H9 (cell line): ENCODE measurements around the gene RNF17. TPM values are rescaled to one million over a fixed set of nuclear protein-coding genes. Genes with fewer than 3 reads are reported as not detected.

ENCODE experiments used
- DNase-seq: peaks from one replicate; pipeline ENCODE4 v3.0.0-alpha.2; 2017
- H2AFZ ChIP-seq: one replicate; pipeline ENCODE4 v1.6.1; 2013; ENCODE audit warnings: mild to moderate bottlenecking, low read length, control low read depth, moderate library complexity
- H2AK5ac ChIP-seq: 2 replicates; pipeline ENCODE4 v1.6.1; 2013; ENCODE audit warnings: low read length, control low read depth, mixed read lengths; ENCODE audit not compliant: insufficient read length
- H2BK120ac ChIP-seq: one replicate; pipeline ENCODE4 v1.6.1; 2013; ENCODE audit warnings: low read depth, mild to moderate bottlenecking, low read length, control low read depth, inconsistent platforms; ENCODE audit not compliant: poor library complexity, severe bottlenecking
- H2BK12ac ChIP-seq: 2 replicates; pipeline ENCODE4 v1.6.1; 2013; ENCODE audit warnings: low read length, control low read depth, mixed read lengths, low read depth; ENCODE audit not compliant: insufficient read length
- H2BK15ac ChIP-seq: 2 replicates; pipeline ENCODE4 v1.6.1; 2013; ENCODE audit warnings: low read depth, low read length, control low read depth
- H2BK20ac ChIP-seq: one replicate; pipeline ENCODE4 v1.6.1; 2013; ENCODE audit warnings: low read depth, mild to moderate bottlenecking, low read length, control low read depth, inconsistent platforms; ENCODE audit not compliant: poor library complexity, severe bottlenecking
- H2BK5ac ChIP-seq: 2 replicates; pipeline ENCODE4 v1.6.1; 2013; ENCODE audit warnings: low read length, control low read depth, mixed read lengths; ENCODE audit not compliant: insufficient read length
- H3K14ac ChIP-seq: 2 replicates; pipeline ENCODE4 v1.6.1; 2013; ENCODE audit warnings: low read length, control low read depth; ENCODE audit not compliant: insufficient read depth
- H3K18ac ChIP-seq: 2 replicates; pipeline ENCODE4 v1.6.1; 2013; ENCODE audit warnings: low read depth, mild to moderate bottlenecking, mixed read lengths, low read length, control low read depth; ENCODE audit not compliant: insufficient read length
- H3K23ac ChIP-seq: 2 replicates; pipeline ENCODE4 v1.6.1; 2013; ENCODE audit warnings: low read length, control low read depth, mixed read lengths, low read depth; ENCODE audit not compliant: insufficient read length
- H3K23me2 ChIP-seq: 2 replicates; pipeline ENCODE4 v1.6.1; 2013; ENCODE audit warnings: low read depth, mild to moderate bottlenecking, mixed read lengths, low read length, control low read depth; ENCODE audit not compliant: insufficient read length, poor library complexity, severe bottlenecking
- H3K27ac ChIP-seq: 2 replicates; pipeline ENCODE4 v1.5.1; 2013; ENCODE audit warnings: low read length, control low read depth, mixed read lengths, low read depth; ENCODE audit not compliant: insufficient read length
- H3K27me3 ChIP-seq: 2 replicates; pipeline ENCODE4 v1.6.1; 2013; ENCODE audit warnings: low read length, control low read depth, inconsistent platforms; ENCODE audit not compliant: insufficient read depth
- H3K4ac ChIP-seq: 2 replicates; pipeline ENCODE4 v1.6.1; 2013; ENCODE audit warnings: low read depth, mild to moderate bottlenecking, control low read depth, inconsistent platforms, low read length, moderate library complexity
- H3K4me1 ChIP-seq: 2 replicates; pipeline ENCODE4 v1.6.1; 2013; ENCODE audit warnings: low read length, control low read depth, inconsistent platforms; ENCODE audit not compliant: insufficient read depth
- H3K4me2 ChIP-seq: 2 replicates; pipeline ENCODE4 v1.6.1; 2013; ENCODE audit warnings: low read length, control low read depth, mixed read lengths; ENCODE audit not compliant: insufficient read length, insufficient read depth
- H3K56ac ChIP-seq: 2 replicates; pipeline ENCODE4 v1.6.1; 2013; ENCODE audit warnings: low read depth, mild to moderate bottlenecking, mixed read lengths, low read length, control low read depth; ENCODE audit not compliant: insufficient read length
- H3K79me1 ChIP-seq: 2 replicates; pipeline ENCODE4 v1.6.1; 2013; ENCODE audit warnings: low read depth, mild to moderate bottlenecking, moderate library complexity, low read length, control low read depth, inconsistent platforms; ENCODE audit not compliant: insufficient read depth, poor library complexity, severe bottlenecking
- H3K79me2 ChIP-seq: 2 replicates; pipeline ENCODE4 v1.6.1; 2013; ENCODE audit warnings: low read length, control low read depth, inconsistent platforms; ENCODE audit not compliant: insufficient read depth
- H3K9ac ChIP-seq: 2 replicates; pipeline ENCODE4 v1.6.1; 2013; ENCODE audit warnings: low read length, control low read depth, mixed read lengths; ENCODE audit not compliant: insufficient read length; ENCODE audit errors: extremely low read depth
- H3K9me3 ChIP-seq: one replicate; pipeline ENCODE4 v1.6.1; 2013; ENCODE audit warnings: low read depth, low read length, inconsistent platforms; ENCODE audit not compliant: control insufficient read depth
- H3T11ph ChIP-seq: one replicate; pipeline ENCODE4 v1.6.1; 2013; ENCODE audit warnings: mild to moderate bottlenecking, low read length, control low read depth, inconsistent platforms
- H4K20me1 ChIP-seq: one replicate; pipeline ENCODE4 v1.6.1; 2013; ENCODE audit not compliant: control insufficient read depth, insufficient read length, insufficient read depth
- H4K5ac ChIP-seq: 2 replicates; pipeline ENCODE4 v1.6.1; 2013; ENCODE audit warnings: low read depth, mild to moderate bottlenecking, mixed read lengths, low read length, control low read depth; ENCODE audit not compliant: insufficient read length
- H4K8ac ChIP-seq: replicated peaks from 2 replicates; pipeline ENCODE4 v1.6.1; 2013; ENCODE audit warnings: low read length, control low read depth, mixed read lengths, low read depth; ENCODE audit not compliant: insufficient read length
- H4K91ac ChIP-seq: 2 replicates; pipeline ENCODE4 v1.6.1; 2013; ENCODE audit warnings: low read depth, mild to moderate bottlenecking, moderate library complexity, mixed read lengths, low read length, control low read depth; ENCODE audit not compliant: insufficient read length
- H3K27ac Mint-ChIP-seq, 3 experiments: 2 replicates in 2 of 3; 3 replicates in 1 of 3; pipeline ENCODE4 v1.8.0; 2020 to 2021; ENCODE audit warnings: mixed read lengths in 3 of 3, mild to moderate bottlenecking in 1 of 3, moderate library complexity in 1 of 3
- H3K27me3 Mint-ChIP-seq: 2 replicates; pipeline ENCODE4 v1.8.0; 2021; ENCODE audit warnings: low read depth, mild to moderate bottlenecking, moderate library complexity, mixed read lengths
- H3K36me3 Mint-ChIP-seq, 3 experiments: 2 replicates in 2 of 3; 3 replicates in 1 of 3; pipeline ENCODE4 v1.8.0; 2020 to 2021; ENCODE audit warnings: low read depth in 3 of 3, mixed read lengths in 3 of 3; ENCODE audit not compliant: insufficient read depth in 1 of 3
- H3K4me1 Mint-ChIP-seq, 2 experiments: 2 replicates each; pipeline ENCODE4 v1.8.0; 2020; ENCODE audit warnings: mixed read lengths in 2 of 2
- H3K4me3 Mint-ChIP-seq, 2 experiments: 2 replicates in 1 of 2; 3 replicates in 1 of 2; pipeline ENCODE4 v1.8.0; 2020 to 2021; ENCODE audit warnings: mild to moderate bottlenecking in 2 of 2, mixed read lengths in 2 of 2, moderate library complexity in 1 of 2
- H3K9me3 Mint-ChIP-seq, 2 experiments: 2 replicates in 1 of 2; 3 replicates in 1 of 2; pipeline ENCODE4 v1.8.0; 2020; ENCODE audit warnings: mild to moderate bottlenecking in 2 of 2, mixed read lengths in 2 of 2, moderate library complexity in 1 of 2
- WGBS: extraction: QIAGEN DNeasy Blood & Tissue Kit; methylation state at CpG from one replicate; pipeline ENCODE4 v1.1.7; 2013; ENCODE audit warnings: missing lambda C conversion rate, low lambda C conversion rate, mixed read lengths; ENCODE audit not compliant: insufficient read length; ENCODE audit errors: extremely low coverage; 5-methylcytosine and 5-hydroxymethylcytosine counted together
- total RNA-seq: library from RNA; stranded (reverse); gene quantifications from 2 replicates; pipeline ENCODE4 v1.2.1, GENCODE V29; 2021
- TF ChIP-seq, protein P1 (sequence below): fragments of 200-600 bp; sonication (generic); conservative IDR thresholded peaks from 3 replicates; pipeline ENCODE4 v1.8.0; 2021; ENCODE audit warnings: antibody characterized with exemption, mild to moderate bottlenecking

RNF17 gene
- total RNA-seq, 1 experiment from 2014 or later, result not detected

DNA sequence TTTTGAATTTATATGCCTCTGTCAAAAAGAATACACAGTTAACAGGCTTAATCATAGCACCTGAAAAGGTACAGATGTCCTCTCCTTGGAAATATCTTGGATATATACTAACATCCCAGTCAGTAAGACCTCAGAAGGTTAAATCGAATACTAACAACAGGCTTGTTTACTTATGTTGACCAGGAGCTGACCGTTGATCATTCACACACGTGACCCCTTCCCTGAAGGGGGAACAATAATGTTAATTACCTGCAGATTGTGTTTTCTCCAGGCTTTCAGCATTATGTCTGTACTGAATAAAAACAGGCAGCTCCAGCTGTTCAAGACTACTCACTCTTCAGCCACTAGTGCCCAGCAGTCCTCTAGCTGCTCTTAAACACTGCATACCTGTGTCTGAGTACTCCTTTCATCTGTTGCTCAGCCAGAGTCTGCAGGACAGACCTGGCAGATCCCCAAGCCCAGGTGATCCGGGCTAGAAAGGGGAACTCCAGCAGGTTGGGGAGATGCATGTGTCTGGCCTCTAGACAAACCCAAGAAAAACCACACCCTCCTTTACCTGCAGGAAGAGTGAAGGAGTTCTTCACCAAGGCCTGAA lies 163.9 kb downstream of the RNF17 start:
- H3K14ac ChIP-seq, result no peak overlapping the region
- no peak overlapping the region for H3K27ac ChIP-seq
- H3K27me3 ChIP-seq, result no peaks in the 10 kb centered on the region
- no peaks in the 10 kb centered on the region for H3K79me2 ChIP-seq
- H3K4me1 Mint-ChIP-seq, result peaks cover 20 to 24% of the 10 kb centered on the region in 2 experiments
- H3K56ac ChIP-seq, result no peak overlapping the region
- H3K27me3 Mint-ChIP-seq, result peaks cover 22% of the 10 kb centered on the region
- no peak overlapping the region for H2AK5ac ChIP-seq
- H4K8ac ChIP-seq, result no peak overlapping the region
- H3K4ac ChIP-seq, result no peak overlapping the region
- no peak overlapping the region for H3K4me3 Mint-ChIP-seq
- H2AFZ ChIP-seq, result no peak overlapping the region
- H3T11ph ChIP-seq, result no peak overlapping the region
- no peak overlapping the region for H2BK20ac ChIP-seq
- no peaks in the 10 kb centered on the region for H3K4me1 ChIP-seq
- H2BK15ac ChIP-seq, result no peak overlapping the region
- no peak for DNase-seq
- H3K9me3 ChIP-seq, result no peaks in the 10 kb centered on the region
- no CpG with 5 or more reads among the region's 4 CpGs for WGBS
- no peak overlapping the region for H3K4me2 ChIP-seq
- no peaks in the 10 kb centered on the region; a peak in 1 of 7 replicates for H3K36me3 Mint-ChIP-seq
- peaks cover 3% of the 10 kb centered on the region for H3K23me2 ChIP-seq
- no peak overlapping the region for H3K18ac ChIP-seq
- H2BK12ac ChIP-seq, result no peak overlapping the region
- no peak overlapping the region for H4K5ac ChIP-seq
- no peak overlapping the region for H2BK5ac ChIP-seq
- no peak overlapping the region for H2BK120ac ChIP-seq
- TF ChIP-seq, protein P1, sequence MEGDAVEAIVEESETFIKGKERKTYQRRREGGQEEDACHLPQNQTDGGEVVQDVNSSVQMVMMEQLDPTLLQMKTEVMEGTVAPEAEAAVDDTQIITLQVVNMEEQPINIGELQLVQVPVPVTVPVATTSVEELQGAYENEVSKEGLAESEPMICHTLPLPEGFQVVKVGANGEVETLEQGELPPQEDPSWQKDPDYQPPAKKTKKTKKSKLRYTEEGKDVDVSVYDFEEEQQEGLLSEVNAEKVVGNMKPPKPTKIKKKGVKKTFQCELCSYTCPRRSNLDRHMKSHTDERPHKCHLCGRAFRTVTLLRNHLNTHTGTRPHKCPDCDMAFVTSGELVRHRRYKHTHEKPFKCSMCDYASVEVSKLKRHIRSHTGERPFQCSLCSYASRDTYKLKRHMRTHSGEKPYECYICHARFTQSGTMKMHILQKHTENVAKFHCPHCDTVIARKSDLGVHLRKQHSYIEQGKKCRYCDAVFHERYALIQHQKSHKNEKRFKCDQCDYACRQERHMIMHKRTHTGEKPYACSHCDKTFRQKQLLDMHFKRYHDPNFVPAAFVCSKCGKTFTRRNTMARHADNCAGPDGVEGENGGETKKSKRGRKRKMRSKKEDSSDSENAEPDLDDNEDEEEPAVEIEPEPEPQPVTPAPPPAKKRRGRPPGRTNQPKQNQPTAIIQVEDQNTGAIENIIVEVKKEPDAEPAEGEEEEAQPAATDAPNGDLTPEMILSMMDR, result no peak
- H3K79me1 ChIP-seq, result no peaks in the 10 kb centered on the region
- H4K91ac ChIP-seq, result no peak overlapping the region
- no peak overlapping the region for H3K9ac ChIP-seq
- H3K23ac ChIP-seq, result no peak overlapping the region
- H4K20me1 ChIP-seq, result no peaks in the 10 kb centered on the region
- H3K9me3 Mint-ChIP-seq, result peaks cover 2 to 4% of the 10 kb centered on the region in 2 experiments; a peak in 2 of 5 replicates
- no peak overlapping the region for H3K27ac Mint-ChIP-seq
